GM19239 (cell line): ENCODE measurements around the gene CLCC1.
"Not testable (repeated sequence)": the region's sequence is repeated elsewhere in the genome, so short reads cannot be mapped to it uniquely, and the experiment has no call there.

Experiments
- DNase-seq: peaks from one replicate; pipeline ENCODE4 v3.0.0; 2011; ENCODE audit warnings: low spot score; ENCODE audit not compliant: insufficient read length
- FAIRE-seq: peaks from 2 replicates; lab custom pipeline; 2011; peaks lifted over from hg19 to GRCh38; lab: Jason Lieb, UNC

The CLCC1 gene

DNA sequence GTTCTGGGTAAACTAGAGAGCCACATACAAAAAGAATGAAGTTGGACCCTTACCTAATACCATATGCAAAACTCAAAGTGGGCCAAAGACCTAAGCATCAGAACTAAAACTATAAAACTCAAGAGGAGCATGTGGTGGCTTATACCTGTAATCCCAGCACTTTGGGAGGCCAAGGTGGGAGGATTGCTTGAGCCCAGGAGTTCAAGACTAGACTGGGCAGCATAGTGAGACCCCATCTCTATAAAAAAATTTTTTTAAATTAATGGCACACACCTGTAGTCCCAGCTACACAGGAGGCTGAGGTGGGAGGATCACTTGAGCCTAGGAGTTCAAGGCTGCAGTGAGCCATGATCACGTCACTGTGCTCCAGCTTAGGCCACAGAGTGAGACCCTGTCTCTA lies 35.7 kb downstream of the CLCC1 start:
- not testable (repeated sequence) for FAIRE-seq, DNase-seq

DNA sequence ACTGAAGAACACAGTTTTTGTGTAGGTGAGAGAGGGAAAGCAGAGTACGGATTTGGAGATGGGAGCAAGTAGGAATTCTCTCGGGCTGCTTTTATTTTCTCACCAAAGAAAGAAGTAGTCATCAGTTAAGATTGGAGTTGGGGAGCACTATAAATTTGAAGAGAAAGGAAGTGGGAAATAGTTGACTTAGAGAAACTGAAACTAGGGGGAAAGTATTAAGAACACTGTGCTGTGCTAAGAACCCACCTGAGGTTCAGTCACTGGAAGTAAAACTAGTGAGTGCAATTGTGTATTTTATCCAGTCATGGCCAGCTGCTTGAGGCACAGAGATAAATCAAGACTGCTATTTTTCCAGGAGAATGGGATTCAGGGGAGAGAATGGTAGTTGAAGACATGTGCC lies 37.4 kb downstream of the CLCC1 start:
- no peak for FAIRE-seq

GRCh38 chr1:108916788-108917187 lies 46.5 kb downstream of the CLCC1 start:
- FAIRE-seq (no peak), DNase-seq (no peak)

More for the DNA sequence above, 37.4 kb downstream of the CLCC1 start:
- DNase-seq = no peak
